Mucosa of stomach (tissue), 1 donor: Measurements from ENCODE around the gene IL17RD.

Experiments
- H3K27me3 ChIP-seq: one replicate; pipeline ENCODE4 v1.7.0; 2013; ENCODE audit warnings: mild to moderate bottlenecking, low read length; ENCODE audit not compliant: control insufficient read depth, insufficient read depth
- H3K36me3 ChIP-seq: one replicate; pipeline ENCODE4 v1.7.0; 2013; ENCODE audit warnings: low read length; ENCODE audit not compliant: control insufficient read depth, insufficient read depth
- H3K4me1 ChIP-seq: one replicate; pipeline ENCODE4 v1.7.0; 2013; ENCODE audit warnings: mild to moderate bottlenecking, low read length; ENCODE audit not compliant: control insufficient read depth, insufficient read depth
- H3K4me3 ChIP-seq: one replicate; pipeline ENCODE4 v1.7.0; 2013; ENCODE audit warnings: low read length
- H3K9ac ChIP-seq: one replicate; pipeline ENCODE4 v1.7.0; 2013; ENCODE audit warnings: mild to moderate bottlenecking, low read length, moderate library complexity
- H3K9me3 ChIP-seq: one replicate; pipeline ENCODE4 v1.7.0; 2013; ENCODE audit warnings: mild to moderate bottlenecking, low read length, moderate library complexity; ENCODE audit not compliant: control insufficient read depth
- donor health status: Pancreatic carcinoma.

IL17RD gene

DNA sequence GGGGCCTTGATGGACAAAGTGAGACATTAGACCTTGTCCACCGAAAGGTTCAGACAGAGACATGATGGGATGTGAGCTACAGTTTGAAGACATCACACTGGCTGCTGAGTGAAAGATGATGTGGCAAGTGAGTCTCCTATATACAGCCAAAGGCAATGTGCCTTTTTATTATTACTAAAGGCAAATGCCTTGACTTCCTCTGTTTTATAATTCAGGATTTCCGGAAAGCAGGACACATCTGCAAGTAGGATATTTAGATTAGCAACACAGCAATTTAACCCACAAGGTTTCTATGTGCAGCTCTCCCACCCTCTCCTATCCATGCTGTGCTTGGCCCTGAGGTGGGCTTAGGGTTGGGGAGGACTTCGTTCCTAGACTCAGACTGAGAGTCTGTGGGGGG is 84.0 kb downstream of the IL17RD start:
- H3K4me3 ChIP-seq = no peak overlapping the region
- peaks cover 20% of the 10 kb centered on the region for H3K4me1 ChIP-seq
- no peaks in the 10 kb centered on the region for H3K36me3 ChIP-seq
- no peaks in the 10 kb centered on the region for H3K9me3 ChIP-seq
- no peaks in the 10 kb centered on the region for H3K27me3 ChIP-seq
- H3K9ac ChIP-seq = no peak overlapping the region

DNA sequence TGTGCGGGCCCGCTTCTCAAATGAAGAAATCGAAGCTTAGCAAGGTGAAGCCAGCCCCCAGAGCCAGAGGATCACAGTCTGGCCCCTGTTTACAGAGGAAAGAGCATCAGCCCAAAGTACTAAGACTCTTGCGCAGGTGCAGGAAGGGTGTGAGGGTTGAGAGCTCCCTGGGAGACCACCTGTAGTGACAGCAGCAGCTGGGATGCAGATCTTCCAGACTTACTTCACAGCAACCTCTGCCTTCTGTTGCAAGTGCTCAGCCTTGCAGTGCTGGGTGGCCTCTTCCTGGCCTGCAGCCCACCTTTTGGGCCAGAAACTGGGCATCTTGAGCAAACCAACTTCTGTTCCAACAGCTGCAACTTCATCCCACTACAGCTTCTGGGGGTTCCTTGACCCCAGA is 85.0 kb downstream of the IL17RD start:
- no peak overlapping the region for H3K4me3 ChIP-seq
- peaks cover 22% of the 10 kb centered on the region for H3K4me1 ChIP-seq
- H3K9me3 ChIP-seq = no peaks in the 10 kb centered on the region
- no peak overlapping the region for H3K9ac ChIP-seq
- no peaks in the 10 kb centered on the region for H3K27me3 ChIP-seq
- no peaks in the 10 kb centered on the region for H3K36me3 ChIP-seq

DNA sequence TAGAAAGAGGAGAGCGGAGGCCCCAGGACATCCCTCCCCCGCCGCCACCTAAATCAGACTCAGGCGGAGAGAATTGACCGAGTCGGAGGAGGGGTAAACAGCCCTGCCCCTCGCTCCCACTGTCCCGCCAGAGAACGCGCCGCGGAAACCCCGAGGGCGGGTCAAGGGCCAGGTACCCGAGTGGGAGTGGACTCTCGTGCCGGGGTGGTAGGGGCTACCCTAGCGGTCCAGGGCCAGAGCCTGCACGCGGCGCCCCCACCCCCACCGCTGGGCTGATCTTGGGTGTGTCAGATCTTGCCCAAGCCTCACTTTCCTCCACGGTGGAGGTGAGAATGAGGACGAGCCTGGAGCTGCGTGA is 85.7 kb downstream of the IL17RD start:
- Histone ChIP-seq H3K4me1 (peaks cover 22% of the 10 kb centered on the region), H3K9ac (peak overlapping the region; percentile 37), H3K27me3 (no peaks in the 10 kb centered on the region), H3K36me3 (no peaks in the 10 kb centered on the region), H3K9me3 (no peaks in the 10 kb centered on the region), H3K4me3 (no peak overlapping the region)

DNA sequence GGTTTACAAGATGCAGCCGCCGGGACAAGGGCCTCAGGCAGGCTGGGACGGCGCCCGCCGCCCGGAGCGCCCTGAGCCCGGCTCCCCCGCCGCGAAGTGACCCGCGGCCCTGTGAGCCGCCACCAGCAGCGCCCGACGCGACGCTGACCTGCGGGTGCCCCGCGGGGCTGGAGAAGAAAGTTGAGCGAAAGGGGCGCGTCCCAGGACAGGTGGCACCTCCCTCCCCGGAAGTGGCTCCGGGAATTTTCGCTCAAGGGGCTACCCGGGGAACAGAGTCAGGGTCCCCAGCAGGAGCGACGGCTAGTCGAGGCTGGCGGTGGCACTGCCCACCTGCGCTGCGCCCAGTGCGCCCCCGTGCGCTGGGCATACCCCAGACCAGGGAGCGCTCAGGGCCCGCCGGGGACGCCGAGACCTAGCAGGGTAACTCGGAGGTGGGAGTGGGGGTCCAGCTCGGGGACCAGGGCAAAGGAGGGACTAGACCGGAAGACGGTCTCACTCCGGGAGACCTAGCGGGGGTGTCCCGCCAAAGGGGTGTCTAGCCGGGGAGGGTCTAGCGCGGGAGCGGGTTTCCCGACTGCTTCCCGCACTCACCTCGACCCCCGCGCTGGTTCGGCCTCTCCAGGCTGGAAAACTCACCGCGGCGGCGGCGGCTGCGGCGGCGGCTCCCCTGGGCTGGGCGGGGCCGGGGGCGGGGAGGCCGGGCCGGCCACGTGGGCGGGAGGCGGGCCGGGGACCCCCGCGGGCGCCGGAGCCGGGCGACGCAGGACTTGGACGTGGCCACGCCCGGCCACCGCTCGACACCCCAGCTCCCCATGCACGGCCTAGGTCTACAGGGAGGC is 86.3 kb downstream of the IL17RD start:
- Histone ChIP-seq H3K36me3 (no peaks in the 10 kb centered on the region), H3K4me1 (peaks cover 22% of the 10 kb centered on the region), H3K9ac (peak overlapping the region; percentile 87), H3K9me3 (no peaks in the 10 kb centered on the region), H3K4me3 (peak overlapping the region; percentile 83), H3K27me3 (no peaks in the 10 kb centered on the region)

DNA sequence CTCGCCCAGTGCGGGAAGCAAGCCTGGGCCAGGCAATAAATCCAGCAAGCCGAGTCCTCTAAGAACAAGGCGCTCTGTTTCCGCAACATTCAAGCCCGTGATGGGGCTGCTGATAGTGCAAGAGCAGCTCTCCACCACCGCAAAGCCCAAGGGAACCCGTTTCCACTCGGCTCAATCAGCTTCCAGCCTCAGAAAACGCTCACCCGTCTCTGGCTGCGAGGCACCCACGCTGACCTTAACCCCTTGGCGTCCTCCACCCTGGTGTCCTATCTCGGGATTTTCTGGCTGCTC is 86.9 kb downstream of the IL17RD start:
- Histone ChIP-seq H3K4me3 (peak overlapping the region; percentile 83), H3K4me1 (peaks cover 22% of the 10 kb centered on the region), H3K9ac (peak overlapping the region; percentile 87), H3K9me3 (no peaks in the 10 kb centered on the region), H3K27me3 (no peaks in the 10 kb centered on the region), H3K36me3 (no peaks in the 10 kb centered on the region)

DNA sequence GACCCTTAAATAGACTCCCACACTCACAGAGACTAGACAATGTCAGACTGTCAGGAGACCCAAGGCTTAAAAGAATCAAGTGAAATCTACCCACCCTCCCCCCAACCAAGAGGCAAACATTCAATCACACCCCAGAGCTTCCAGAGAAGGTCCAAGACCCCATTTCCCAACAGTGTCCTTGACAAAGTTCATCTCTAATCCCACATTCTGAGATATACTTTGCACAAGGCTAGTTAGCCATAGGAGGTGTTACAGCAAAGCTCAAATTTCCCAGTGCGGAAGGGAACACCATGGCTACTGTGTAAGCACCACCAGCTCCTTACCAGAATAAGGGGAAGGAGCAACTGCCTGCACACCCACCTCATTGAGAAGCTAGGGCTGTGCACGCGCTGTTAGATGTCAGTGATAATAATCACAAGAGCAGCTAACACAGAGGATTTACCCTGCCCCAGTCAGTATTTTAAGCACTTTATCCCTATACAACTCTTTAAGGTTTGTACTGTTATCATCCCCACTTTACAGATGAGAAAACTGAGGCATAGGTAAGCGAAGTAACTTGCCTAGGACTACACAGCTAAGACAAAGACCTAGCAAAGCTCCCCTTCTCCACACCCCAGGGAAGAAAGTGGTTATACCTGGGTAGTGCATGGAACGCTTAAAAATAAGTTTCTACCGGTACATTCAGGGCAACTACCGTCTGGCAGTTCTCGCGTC is 87.4 kb downstream of the IL17RD start:
- Histone ChIP-seq H3K4me1 (peaks cover 22% of the 10 kb centered on the region), H3K9ac (peak overlapping the region; percentile 87), H3K36me3 (no peaks in the 10 kb centered on the region), H3K9me3 (no peaks in the 10 kb centered on the region), H3K4me3 (peak overlapping the region; percentile 83), H3K27me3 (no peaks in the 10 kb centered on the region)

DNA sequence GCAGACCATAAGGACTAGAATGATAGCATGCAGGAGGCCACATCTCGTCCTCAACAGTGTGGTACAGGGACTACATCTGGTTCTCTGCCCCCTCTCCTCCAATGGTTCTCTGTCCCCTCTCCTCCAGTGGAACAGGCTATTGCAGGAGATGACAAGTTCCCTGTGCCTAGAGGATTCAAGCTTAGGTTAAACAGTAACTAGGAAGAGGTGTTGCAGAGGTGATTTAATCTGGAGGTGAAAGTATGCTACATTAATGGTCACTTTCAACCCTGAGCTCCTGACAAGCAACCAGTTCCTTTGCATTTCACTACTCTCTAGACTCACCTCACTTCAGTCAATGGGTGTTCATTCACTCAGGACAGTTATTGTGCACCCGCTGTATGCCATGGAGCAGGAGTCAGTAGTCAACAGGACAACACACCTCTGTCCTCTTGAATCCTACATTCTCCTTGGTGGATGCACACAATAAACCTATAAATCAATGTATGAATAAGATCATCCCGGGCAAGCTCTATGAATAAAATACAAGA is 88.7 kb downstream of the IL17RD start:
- Histone ChIP-seq H3K27me3 (no peaks in the 10 kb centered on the region), H3K9ac (no peak overlapping the region), H3K4me3 (no peak overlapping the region)

DNA sequence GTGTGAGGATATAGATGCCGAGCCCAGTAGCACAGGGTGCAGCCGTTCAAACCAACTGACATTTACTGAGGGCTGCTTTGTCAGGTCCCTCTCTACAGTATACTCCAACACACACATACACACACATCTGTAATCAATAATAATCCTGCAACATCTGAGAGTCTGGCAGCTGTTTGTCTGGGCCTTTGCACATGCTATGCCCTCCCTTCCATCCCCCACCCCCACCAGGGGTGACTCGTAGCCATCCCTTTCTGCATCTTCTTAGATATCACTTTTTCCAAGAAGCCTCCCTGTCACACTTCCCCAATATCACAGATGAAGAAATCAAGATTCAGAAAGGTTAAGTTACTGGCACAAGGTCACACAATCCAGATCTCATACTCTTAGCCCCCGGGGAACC is 91.0 kb downstream of the IL17RD start:
- Histone ChIP-seq H3K36me3 (no peaks in the 10 kb centered on the region), H3K27me3 (no peaks in the 10 kb centered on the region), H3K9me3 (no peaks in the 10 kb centered on the region), H3K4me1 (peaks cover 19% of the 10 kb centered on the region), H3K4me3 (no peak overlapping the region), H3K9ac (no peak overlapping the region)

More for the DNA sequence above, 88.7 kb downstream of the IL17RD start:
- H3K9me3 ChIP-seq = no peaks in the 10 kb centered on the region
- peaks cover 22% of the 10 kb centered on the region for H3K4me1 ChIP-seq
- H3K36me3 ChIP-seq = no peaks in the 10 kb centered on the region

DNA sequence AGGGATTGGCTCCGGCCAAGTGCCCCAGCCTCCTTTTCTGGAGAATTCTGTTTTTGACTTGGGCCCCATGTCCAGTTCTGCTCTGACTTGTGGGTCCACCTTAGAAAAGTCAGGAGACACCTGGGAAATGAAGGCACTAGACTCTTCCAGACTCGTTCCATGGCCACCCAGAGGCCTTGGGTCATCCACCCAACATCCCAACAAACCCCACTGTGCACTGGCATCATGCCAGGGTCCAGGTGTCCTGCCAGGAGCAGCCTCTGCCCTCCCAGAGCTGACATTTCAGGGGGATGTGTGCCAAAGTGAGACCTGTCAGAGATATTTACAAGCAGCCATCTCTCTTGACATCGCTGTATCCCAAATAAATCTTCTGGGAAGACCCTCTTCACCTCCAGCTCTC is 91.5 kb downstream of the IL17RD start:
- no peak overlapping the region for H3K9ac ChIP-seq
- peaks cover 23% of the 10 kb centered on the region for H3K4me1 ChIP-seq
- no peaks in the 10 kb centered on the region for H3K27me3 ChIP-seq
- H3K36me3 ChIP-seq = no peaks in the 10 kb centered on the region
- H3K4me3 ChIP-seq = no peak overlapping the region
- no peaks in the 10 kb centered on the region for H3K9me3 ChIP-seq

DNA sequence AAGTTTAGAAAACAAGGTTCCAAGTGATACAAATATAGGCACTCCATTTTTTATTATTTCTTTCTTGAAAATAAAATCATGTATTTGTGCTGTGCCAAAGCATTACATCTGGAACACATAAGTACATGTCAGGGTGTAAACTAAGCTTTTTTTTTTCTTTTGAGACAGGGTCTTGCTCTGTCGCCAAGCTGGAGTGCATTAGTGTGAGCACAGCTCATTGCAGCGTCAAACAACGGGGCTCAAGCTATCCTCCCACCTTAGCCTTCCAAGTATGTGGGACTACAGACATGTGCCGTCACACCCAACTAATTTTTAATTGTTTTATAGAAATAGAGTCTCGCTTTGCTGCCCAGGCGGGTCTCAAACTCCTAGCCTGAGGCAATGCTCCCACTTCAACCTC is 95.7 kb downstream of the IL17RD start:
- peaks cover 13% of the 10 kb centered on the region for H3K4me1 ChIP-seq
- no peak overlapping the region for H3K4me3 ChIP-seq
- H3K9me3 ChIP-seq = no peaks in the 10 kb centered on the region
- no peaks in the 10 kb centered on the region for H3K27me3 ChIP-seq
- no peaks in the 10 kb centered on the region for H3K36me3 ChIP-seq
- H3K9ac ChIP-seq = no peak overlapping the region

DNA sequence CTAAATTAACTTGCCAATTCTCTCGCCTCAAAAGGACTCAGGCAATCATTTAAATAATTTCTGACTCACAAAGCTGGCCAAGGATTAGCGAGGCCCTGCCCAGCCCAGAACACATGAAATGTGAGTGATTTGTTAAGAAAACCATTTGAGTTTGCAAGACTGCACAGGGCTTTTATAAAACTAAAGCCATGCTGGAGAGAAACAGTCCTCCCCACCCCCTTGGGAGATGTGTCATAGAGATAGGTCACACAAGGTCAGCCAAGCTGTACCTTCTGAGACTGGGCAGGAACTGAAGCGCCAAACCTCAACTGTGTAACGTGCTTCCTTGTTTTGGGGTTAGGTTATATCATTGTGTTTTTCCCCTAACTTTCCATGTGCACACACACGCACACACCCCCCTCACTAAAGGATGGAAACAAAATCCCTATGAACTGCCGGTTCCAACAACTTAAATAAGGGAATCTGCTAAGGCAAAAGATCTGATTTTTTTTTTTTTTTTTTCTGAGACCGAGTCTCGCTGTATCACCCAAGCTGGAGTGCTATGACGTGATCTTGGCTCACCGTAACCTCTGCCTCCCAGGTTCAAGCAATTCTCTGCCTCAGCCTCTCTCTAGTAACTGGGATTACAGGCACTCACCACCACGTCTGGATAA is 96.6 kb downstream of the IL17RD start:
- H3K4me1 ChIP-seq = peaks cover 13% of the 10 kb centered on the region
- no peak overlapping the region for H3K9ac ChIP-seq
- H3K4me3 ChIP-seq = no peak overlapping the region
- no peaks in the 10 kb centered on the region for H3K9me3 ChIP-seq
- no peaks in the 10 kb centered on the region for H3K36me3 ChIP-seq
- H3K27me3 ChIP-seq = no peaks in the 10 kb centered on the region

DNA sequence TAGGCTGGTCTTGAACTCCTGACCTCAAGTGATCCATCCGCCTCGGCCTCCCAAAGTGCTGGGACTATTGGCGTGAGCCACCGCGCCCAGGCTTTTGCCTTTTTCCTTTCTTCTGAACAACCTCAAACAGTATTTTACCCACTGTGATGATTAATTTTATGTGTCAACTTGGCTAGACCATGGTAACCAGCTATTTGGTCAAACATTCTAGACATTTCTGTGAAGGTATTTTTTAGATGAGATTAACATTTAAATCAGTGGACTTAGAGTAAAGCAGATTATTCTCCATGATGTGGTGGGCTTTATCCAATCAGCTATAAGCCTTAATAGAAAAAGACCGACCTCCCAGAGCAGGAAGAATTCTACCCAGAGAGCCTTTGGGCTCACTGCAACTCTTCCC is 98.7 kb downstream of the IL17RD start:
- no peaks in the 10 kb centered on the region for H3K36me3 ChIP-seq
- no peak overlapping the region for H3K4me3 ChIP-seq
- no peaks in the 10 kb centered on the region for H3K9me3 ChIP-seq
- H3K27me3 ChIP-seq = no peaks in the 10 kb centered on the region
- peaks cover 25% of the 10 kb centered on the region for H3K4me1 ChIP-seq
- no peak overlapping the region for H3K9ac ChIP-seq
